GM12865 (cell line): ENCODE data around the gene DHX35.

Experiments
- DNase-seq: peaks from one replicate; pipeline ENCODE4 v3.0.0; 2010; ENCODE audit warnings: low read depth
- H3K4me3 ChIP-seq: 2 replicates; pipeline ENCODE4 v1.5.1; 2011; ENCODE audit warnings: mild to moderate bottlenecking, low read depth, low read length, control low read depth
- TF ChIP-seq, protein P1 (sequence below): IDR thresholded peaks from 2 replicates; pipeline ENCODE4 v1.5.1; 2011; ENCODE audit warnings: low read length, control low read depth, low read depth, inconsistent platforms; ENCODE audit not compliant: insufficient read depth; ENCODE audit errors: missing control alignments

DHX35 gene

DNA sequence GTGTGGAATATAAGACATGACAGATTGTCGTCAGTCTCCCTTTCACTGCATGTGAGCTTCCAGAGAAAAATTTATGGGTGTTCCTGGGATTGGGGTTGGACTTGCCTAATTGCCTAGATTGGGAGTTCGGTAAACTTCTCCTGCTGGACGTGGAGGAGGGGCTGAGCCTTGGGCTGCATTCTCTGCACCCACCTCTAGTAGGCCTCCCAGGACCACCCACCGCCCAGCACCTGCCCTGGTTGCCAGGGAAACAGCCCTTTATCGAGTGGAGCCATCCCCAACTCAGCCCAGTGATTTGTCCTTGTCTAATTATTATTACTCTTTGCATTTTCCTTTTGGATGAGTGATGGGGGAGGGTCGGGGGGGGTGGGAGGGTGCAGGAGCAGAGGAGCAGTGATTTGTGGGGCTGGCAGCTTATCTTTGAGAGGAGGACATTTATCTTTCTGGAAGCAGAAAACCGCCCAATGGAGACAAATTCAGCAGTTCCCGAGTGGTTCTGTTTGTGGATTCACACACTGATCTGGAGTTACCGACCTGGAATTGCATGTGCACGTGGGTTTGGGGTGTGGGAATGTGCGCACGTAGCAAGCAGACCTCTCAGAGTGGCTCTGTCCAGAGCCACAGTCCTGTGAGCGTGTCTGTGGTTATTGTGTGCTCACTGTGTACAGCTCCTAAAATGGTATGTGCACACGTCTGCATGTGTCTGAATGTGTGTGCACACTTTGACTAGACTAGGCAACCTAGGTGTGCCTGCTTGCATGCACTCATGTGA is 104.5 kb downstream of the DHX35 start:
- TF ChIP-seq, protein P1, sequence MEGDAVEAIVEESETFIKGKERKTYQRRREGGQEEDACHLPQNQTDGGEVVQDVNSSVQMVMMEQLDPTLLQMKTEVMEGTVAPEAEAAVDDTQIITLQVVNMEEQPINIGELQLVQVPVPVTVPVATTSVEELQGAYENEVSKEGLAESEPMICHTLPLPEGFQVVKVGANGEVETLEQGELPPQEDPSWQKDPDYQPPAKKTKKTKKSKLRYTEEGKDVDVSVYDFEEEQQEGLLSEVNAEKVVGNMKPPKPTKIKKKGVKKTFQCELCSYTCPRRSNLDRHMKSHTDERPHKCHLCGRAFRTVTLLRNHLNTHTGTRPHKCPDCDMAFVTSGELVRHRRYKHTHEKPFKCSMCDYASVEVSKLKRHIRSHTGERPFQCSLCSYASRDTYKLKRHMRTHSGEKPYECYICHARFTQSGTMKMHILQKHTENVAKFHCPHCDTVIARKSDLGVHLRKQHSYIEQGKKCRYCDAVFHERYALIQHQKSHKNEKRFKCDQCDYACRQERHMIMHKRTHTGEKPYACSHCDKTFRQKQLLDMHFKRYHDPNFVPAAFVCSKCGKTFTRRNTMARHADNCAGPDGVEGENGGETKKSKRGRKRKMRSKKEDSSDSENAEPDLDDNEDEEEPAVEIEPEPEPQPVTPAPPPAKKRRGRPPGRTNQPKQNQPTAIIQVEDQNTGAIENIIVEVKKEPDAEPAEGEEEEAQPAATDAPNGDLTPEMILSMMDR: no peak
- no peak for DNase-seq
- no peak overlapping the region for H3K4me3 ChIP-seq

DNA sequence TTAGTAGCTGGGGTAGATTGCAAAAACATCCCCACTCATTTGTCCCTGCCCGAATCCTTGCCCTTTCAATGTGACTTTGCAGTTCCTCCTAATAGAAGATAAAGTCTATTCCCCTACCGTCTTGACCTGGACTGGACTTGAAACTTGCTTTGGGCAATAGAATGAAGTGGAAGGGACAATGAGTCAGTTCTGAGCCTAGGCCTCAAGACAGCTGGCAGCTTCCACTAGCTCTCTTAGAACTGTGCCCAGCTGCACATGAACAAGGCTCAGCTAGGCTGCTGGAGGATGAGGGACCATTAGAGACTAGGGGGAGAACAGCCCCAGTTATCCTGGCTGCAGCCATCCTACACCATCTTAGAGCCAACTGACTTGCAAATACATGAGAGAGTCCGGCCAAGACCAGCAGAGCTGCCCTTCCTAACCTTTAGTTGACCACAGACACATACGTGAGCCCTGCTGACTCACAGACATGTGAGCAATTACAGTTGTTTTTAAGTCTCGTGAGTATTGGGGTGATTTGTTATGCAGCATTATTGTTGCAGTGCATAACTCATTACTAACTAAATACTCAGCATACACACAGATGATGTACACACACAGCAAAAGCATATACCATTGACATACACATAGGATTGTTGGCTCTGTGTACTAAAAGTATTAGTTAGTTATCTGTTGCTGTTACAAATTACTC is 105.5 kb downstream of the DHX35 start:
- TF ChIP-seq, protein P1: no peak
- DNase-seq: no peak
- H3K4me3 ChIP-seq: no peak overlapping the region

DNA sequence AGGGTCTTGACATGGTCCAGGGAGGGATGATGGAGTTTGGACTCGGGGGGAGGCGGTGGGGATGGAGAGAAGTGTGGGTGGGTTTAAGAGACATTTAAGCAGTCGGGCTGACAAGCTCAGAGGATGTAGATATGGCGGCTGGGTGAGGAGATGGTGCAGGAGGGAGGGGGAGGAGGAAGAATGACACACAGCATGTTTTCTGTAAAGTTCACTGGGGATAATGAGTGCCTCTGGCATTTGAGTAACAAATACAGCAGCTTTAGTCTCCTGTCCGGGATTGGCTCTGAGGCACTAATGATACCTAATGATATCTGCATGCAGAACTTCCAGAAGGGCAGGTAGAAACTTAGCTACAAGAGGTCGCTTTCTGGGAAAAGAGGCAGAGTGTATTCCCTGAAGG is 107.8 kb downstream of the DHX35 start:
- TF ChIP-seq, protein P1: no peak
- H3K4me3 ChIP-seq: no peak overlapping the region
- DNase-seq: no peak

GRCh38 chr20:39070484-39071231 is 108.5 kb downstream of the DHX35 start:
- no peak for DNase-seq
- H3K4me3 ChIP-seq: no peak overlapping the region
- TF ChIP-seq, protein P1: no peak

- no peak for DNase-seq
- TF ChIP-seq, protein P1: no peak
- no peak overlapping the region for H3K4me3 ChIP-seq
Observed at GRCh38 chr20:39072132-39072531, 110.0 kb downstream of the DHX35 start.

- DNase-seq: no peak
- H3K4me3 ChIP-seq: no peak overlapping the region
- TF ChIP-seq, protein P1: no peak
Observed at GRCh38 chr20:39072653-39073052, 110.5 kb downstream of the DHX35 start.
